Measurements from ENCODE around the gene MAP2. TPM values are rescaled to one million over a fixed set of nuclear protein-coding genes. Genes with fewer than 3 reads are reported as not detected.

Gene MAP2
- total and polyA plus RNA-seq, 2 experiments from 2014 or later = 2.9 to 4.4 TPM

DNA sequence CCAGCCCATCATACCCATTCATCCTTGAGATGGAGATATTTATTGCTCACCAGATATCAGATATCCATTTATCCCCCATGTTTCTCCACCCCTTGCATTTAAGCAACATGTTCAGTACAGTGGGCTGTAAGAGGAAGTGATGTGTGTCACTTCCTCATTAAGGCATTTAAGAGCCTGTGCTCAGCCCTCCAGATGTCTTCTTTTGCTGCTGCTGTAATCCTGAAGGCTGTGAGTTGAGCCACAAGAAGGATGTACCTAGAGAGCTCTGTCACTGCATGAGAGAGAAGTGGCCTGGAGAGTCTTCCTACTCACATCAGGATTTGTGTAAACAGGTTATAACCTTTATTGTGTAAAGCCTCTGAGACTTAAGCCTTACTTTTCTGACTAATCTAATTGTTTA lies 195.9 kb downstream of the MAP2 start:
- ATAC-seq = no peak
- peaks cover 2% of the 10 kb centered on the region; the same call in 1 of the 2 replicates for H3K4me1 ChIP-seq (ENCODE audit: insufficient read depth)

More for the DNA sequence above, 195.9 kb downstream of the MAP2 start:
- no peak overlapping the region for H3K4me3 ChIP-seq
- H3K27me3 ChIP-seq (ENCODE audit: insufficient read depth) = no peaks in the 10 kb centered on the region
- Mint-ChIP-seq H3K4me3 (no peak overlapping the region), H3K9me3 (peaks cover 23% of the 10 kb centered on the region), H3K27me3 (ENCODE audit: insufficient read depth, low read depth, poor library complexity) (peaks cover 4% of the 10 kb centered on the region), H3K27ac (no peak overlapping the region), H3K4me1 (peaks cover 19% of the 10 kb centered on the region), H3K36me3 (ENCODE audit: low read depth) (peaks cover 21% of the 10 kb centered on the region)
- H2AFZ ChIP-seq = no peak overlapping the region
- H3K9me2 ChIP-seq (ENCODE audit: insufficient read depth) = no peaks in the 10 kb centered on the region
- H3K4me2 ChIP-seq = no peak overlapping the region
- 0 out of 2 replicates have a peak, but pooled peaks cover 4% of the 10 kb centered on the region for H3F3A ChIP-seq (replicated peaks; ENCODE audit: low read depth)
- no peaks in the 10 kb centered on the region for H4K20me1 ChIP-seq (replicated peaks; ENCODE audit: insufficient read depth)
- TF ChIP-seq POLR2AphosphoS5 (IDR thresholded peaks at IDR 0.05; ENCODE audit: low read depth) (no peak), JUNB (IDR thresholded peaks at IDR 0.05; ENCODE audit: unreplicated experiment) (no peak), CREB1 (CRISPR knock-in tag; IDR thresholded peaks at IDR 0.05; ENCODE audit: low read depth) (no peak), EZH2phosphoT487 (IDR thresholded peaks at IDR 0.05; ENCODE audit: unreplicated experiment) (no peak), NANOG (IDR thresholded peaks at IDR 0.05; ENCODE audit: borderline replicate concordance) (no peak), EZH2 (IDR thresholded peaks at IDR 0.05; ENCODE audit: low read depth, unreplicated experiment) (no peak), STAT1 (IDR thresholded peaks at IDR 0.05; ENCODE audit: unreplicated experiment) (no peak), ZNF331 (CRISPR knock-in tag; IDR thresholded peaks at IDR 0.05; ENCODE audit: low read depth) (no peak), ZNF114 (CRISPR knock-in tag; IDR thresholded peaks at IDR 0.05) (no peak)
- TF ChIP-seq, protein P1, sequence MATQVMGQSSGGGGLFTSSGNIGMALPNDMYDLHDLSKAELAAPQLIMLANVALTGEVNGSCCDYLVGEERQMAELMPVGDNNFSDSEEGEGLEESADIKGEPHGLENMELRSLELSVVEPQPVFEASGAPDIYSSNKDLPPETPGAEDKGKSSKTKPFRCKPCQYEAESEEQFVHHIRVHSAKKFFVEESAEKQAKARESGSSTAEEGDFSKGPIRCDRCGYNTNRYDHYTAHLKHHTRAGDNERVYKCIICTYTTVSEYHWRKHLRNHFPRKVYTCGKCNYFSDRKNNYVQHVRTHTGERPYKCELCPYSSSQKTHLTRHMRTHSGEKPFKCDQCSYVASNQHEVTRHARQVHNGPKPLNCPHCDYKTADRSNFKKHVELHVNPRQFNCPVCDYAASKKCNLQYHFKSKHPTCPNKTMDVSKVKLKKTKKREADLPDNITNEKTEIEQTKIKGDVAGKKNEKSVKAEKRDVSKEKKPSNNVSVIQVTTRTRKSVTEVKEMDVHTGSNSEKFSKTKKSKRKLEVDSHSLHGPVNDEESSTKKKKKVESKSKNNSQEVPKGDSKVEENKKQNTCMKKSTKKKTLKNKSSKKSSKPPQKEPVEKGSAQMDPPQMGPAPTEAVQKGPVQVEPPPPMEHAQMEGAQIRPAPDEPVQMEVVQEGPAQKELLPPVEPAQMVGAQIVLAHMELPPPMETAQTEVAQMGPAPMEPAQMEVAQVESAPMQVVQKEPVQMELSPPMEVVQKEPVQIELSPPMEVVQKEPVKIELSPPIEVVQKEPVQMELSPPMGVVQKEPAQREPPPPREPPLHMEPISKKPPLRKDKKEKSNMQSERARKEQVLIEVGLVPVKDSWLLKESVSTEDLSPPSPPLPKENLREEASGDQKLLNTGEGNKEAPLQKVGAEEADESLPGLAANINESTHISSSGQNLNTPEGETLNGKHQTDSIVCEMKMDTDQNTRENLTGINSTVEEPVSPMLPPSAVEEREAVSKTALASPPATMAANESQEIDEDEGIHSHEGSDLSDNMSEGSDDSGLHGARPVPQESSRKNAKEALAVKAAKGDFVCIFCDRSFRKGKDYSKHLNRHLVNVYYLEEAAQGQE (IDR thresholded peaks at IDR 0.05; ENCODE audit: unreplicated experiment) = no peak
- TF ChIP-seq, protein P2, sequence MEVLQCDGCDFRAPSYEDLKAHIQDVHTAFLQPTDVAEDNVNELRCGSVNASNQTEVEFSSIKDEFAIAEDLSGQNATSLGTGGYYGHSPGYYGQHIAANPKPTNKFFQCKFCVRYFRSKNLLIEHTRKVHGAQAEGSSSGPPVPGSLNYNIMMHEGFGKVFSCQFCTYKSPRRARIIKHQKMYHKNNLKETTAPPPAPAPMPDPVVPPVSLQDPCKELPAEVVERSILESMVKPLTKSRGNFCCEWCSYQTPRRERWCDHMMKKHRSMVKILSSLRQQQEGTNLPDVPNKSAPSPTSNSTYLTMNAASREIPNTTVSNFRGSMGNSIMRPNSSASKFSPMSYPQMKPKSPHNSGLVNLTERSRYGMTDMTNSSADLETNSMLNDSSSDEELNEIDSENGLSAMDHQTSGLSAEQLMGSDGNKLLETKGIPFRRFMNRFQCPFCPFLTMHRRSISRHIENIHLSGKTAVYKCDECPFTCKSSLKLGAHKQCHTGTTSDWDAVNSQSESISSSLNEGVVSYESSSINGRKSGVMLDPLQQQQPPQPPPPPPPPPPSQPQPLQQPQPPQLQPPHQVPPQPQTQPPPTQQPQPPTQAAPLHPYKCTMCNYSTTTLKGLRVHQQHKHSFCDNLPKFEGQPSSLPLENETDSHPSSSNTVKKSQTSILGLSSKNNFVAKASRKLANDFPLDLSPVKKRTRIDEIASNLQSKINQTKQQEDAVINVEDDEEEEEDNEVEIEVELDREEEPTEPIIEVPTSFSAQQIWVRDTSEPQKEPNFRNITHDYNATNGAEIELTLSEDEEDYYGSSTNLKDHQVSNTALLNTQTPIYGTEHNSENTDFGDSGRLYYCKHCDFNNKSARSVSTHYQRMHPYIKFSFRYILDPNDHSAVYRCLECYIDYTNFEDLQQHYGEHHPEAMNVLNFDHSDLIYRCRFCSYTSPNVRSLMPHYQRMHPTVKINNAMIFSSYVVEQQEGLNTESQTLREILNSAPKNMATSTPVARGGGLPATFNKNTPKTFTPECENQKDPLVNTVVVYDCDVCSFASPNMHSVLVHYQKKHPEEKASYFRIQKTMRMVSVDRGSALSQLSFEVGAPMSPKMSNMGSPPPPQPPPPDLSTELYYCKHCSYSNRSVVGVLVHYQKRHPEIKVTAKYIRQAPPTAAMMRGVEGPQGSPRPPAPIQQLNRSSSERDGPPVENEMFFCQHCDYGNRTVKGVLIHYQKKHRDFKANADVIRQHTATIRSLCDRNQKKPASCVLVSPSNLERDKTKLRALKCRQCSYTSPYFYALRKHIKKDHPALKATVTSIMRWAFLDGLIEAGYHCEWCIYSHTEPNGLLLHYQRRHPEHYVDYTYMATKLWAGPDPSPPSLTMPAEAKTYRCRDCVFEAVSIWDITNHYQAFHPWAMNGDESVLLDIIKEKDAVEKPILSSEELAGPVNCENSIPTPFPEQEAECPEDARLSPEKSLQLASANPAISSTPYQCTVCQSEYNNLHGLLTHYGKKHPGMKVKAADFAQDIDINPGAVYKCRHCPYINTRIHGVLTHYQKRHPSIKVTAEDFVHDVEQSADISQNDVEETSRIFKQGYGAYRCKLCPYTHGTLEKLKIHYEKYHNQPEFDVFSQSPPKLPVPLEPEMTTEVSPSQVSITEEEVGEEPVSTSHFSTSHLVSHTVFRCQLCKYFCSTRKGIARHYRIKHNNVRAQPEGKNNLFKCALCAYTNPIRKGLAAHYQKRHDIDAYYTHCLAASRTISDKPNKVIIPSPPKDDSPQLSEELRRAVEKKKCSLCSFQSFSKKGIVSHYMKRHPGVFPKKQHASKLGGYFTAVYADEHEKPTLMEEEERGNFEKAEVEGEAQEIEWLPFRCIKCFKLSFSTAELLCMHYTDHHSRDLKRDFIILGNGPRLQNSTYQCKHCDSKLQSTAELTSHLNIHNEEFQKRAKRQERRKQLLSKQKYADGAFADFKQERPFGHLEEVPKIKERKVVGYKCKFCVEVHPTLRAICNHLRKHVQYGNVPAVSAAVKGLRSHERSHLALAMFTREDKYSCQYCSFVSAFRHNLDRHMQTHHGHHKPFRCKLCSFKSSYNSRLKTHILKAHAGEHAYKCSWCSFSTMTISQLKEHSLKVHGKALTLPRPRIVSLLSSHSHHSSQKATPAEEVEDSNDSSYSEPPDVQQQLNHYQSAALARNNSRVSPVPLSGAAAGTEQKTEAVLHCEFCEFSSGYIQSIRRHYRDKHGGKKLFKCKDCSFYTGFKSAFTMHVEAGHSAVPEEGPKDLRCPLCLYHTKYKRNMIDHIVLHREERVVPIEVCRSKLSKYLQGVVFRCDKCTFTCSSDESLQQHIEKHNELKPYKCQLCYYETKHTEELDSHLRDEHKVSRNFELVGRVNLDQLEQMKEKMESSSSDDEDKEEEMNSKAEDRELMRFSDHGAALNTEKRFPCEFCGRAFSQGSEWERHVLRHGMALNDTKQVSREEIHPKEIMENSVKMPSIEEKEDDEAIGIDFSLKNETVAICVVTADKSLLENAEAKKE (CRISPR knock-in tag; IDR thresholded peaks at IDR 0.05) = no peak
- TF ChIP-seq, protein P3, sequence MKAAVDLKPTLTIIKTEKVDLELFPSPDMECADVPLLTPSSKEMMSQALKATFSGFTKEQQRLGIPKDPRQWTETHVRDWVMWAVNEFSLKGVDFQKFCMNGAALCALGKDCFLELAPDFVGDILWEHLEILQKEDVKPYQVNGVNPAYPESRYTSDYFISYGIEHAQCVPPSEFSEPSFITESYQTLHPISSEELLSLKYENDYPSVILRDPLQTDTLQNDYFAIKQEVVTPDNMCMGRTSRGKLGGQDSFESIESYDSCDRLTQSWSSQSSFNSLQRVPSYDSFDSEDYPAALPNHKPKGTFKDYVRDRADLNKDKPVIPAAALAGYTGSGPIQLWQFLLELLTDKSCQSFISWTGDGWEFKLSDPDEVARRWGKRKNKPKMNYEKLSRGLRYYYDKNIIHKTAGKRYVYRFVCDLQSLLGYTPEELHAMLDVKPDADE (IDR thresholded peaks at IDR 0.05) = no peak
- TF ChIP-seq, protein P4, sequence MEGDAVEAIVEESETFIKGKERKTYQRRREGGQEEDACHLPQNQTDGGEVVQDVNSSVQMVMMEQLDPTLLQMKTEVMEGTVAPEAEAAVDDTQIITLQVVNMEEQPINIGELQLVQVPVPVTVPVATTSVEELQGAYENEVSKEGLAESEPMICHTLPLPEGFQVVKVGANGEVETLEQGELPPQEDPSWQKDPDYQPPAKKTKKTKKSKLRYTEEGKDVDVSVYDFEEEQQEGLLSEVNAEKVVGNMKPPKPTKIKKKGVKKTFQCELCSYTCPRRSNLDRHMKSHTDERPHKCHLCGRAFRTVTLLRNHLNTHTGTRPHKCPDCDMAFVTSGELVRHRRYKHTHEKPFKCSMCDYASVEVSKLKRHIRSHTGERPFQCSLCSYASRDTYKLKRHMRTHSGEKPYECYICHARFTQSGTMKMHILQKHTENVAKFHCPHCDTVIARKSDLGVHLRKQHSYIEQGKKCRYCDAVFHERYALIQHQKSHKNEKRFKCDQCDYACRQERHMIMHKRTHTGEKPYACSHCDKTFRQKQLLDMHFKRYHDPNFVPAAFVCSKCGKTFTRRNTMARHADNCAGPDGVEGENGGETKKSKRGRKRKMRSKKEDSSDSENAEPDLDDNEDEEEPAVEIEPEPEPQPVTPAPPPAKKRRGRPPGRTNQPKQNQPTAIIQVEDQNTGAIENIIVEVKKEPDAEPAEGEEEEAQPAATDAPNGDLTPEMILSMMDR (conservative IDR thresholded peaks at IDR 0.05; ENCODE audit: low read depth in 2 of 2) = no peak
- no peak overlapping the region for H3K27ac ChIP-seq (ENCODE audit: low read depth)
- no peaks in the 10 kb centered on the region for H3K79me2 ChIP-seq (replicated peaks; ENCODE audit: insufficient read depth)
- H3K36me3 ChIP-seq (ENCODE audit: insufficient read depth) = no peaks in the 10 kb centered on the region
- no peak for DNase-seq (ENCODE audit: low spot score)

All from GM23338 (cell line).